IMR-90 (cell line): ENCODE measurements around the gene LRP3.

ENCODE experiments used
- CEBPB ChIP-seq: IDR thresholded peaks from 2 replicates; pipeline ENCODE4 v1.6.1; 2012; ENCODE audit warnings: low read depth, low read length, improper control_type of control experiment
- CHD1 ChIP-seq: IDR thresholded peaks from 2 replicates; pipeline ENCODE4 v1.6.1; 2012; ENCODE audit warnings: low read depth, low read length, improper control_type of control experiment
- ELK1 ChIP-seq: fragments of 150-350 bp; IDR thresholded peaks from 2 replicates; pipeline ENCODE4 v1.6.1; 2016; ENCODE audit warnings: low read depth, mild to moderate bottlenecking, low read length, moderate library complexity, borderline replicate concordance
- FOS ChIP-seq: fragments of 150-350 bp; IDR thresholded peaks from 2 replicates; pipeline ENCODE4 v1.6.1; 2016; ENCODE audit warnings: low read depth, low read length
- NFE2L2 ChIP-seq: fragments of 150-350 bp; IDR thresholded peaks from 2 replicates; pipeline ENCODE4 v1.6.1; 2016; ENCODE audit warnings: low read depth, mild to moderate bottlenecking, low read length
- POLR2A ChIP-seq: IDR thresholded peaks from 2 replicates; pipeline ENCODE4 v1.6.1; 2012; ENCODE audit warnings: mild to moderate bottlenecking, low read depth, low read length
- RCOR1 ChIP-seq: IDR thresholded peaks from 2 replicates; pipeline ENCODE4 v1.6.1; 2012; ENCODE audit warnings: mild to moderate bottlenecking, low read length, improper control_type of control experiment; ENCODE audit not compliant: insufficient replicate concordance
- RFX5 ChIP-seq: IDR thresholded peaks from 2 replicates; pipeline ENCODE4 v1.8.0; 2012; ENCODE audit warnings: low read depth, mild to moderate bottlenecking, low read length, moderate library complexity
- USF2 ChIP-seq: fragments of 150-350 bp; IDR thresholded peaks from 2 replicates; pipeline ENCODE4 v1.6.1; 2017; ENCODE audit warnings: mild to moderate bottlenecking, antibody characterized with exemption, low read length, low read depth
- TF ChIP-seq, protein P1 (sequence below): conservative IDR thresholded peaks from 2 replicates; pipeline ENCODE4 v1.5.1; 2012; ENCODE audit warnings: mild to moderate bottlenecking, low read depth, low read length, improper control_type of control experiment

GRCh38 chr19:33248553-33248953 is 54.4 kb downstream of the LRP3 start:
- TF ChIP-seq, protein P1, sequence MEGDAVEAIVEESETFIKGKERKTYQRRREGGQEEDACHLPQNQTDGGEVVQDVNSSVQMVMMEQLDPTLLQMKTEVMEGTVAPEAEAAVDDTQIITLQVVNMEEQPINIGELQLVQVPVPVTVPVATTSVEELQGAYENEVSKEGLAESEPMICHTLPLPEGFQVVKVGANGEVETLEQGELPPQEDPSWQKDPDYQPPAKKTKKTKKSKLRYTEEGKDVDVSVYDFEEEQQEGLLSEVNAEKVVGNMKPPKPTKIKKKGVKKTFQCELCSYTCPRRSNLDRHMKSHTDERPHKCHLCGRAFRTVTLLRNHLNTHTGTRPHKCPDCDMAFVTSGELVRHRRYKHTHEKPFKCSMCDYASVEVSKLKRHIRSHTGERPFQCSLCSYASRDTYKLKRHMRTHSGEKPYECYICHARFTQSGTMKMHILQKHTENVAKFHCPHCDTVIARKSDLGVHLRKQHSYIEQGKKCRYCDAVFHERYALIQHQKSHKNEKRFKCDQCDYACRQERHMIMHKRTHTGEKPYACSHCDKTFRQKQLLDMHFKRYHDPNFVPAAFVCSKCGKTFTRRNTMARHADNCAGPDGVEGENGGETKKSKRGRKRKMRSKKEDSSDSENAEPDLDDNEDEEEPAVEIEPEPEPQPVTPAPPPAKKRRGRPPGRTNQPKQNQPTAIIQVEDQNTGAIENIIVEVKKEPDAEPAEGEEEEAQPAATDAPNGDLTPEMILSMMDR = no peak
- TF ChIP-seq POLR2A (no peak), CEBPB (no peak), RFX5 (no peak), CHD1 (no peak), ELK1 (no peak), RCOR1 (no peak), USF2 (no peak), NFE2L2 (no peak), FOS (no peak)
